CD4-positive, alpha-beta T cell treated with Interleukin-4 for 4 hours (primary cell): ENCODE results near the gene MCEE.
"Not testable (repeated sequence)": the region's sequence is repeated elsewhere in the genome, so short reads cannot be mapped to it uniquely, and the experiment has no call there.

Experiments used
- DNase-seq: peaks from one replicate; pipeline ENCODE4 v3.0.0-alpha.2; 2020

MCEE gene

GRCh38 chr2:71125506-71126294, 4.3 kb downstream of the MCEE start:
- DNase-seq = no peak

DNA sequence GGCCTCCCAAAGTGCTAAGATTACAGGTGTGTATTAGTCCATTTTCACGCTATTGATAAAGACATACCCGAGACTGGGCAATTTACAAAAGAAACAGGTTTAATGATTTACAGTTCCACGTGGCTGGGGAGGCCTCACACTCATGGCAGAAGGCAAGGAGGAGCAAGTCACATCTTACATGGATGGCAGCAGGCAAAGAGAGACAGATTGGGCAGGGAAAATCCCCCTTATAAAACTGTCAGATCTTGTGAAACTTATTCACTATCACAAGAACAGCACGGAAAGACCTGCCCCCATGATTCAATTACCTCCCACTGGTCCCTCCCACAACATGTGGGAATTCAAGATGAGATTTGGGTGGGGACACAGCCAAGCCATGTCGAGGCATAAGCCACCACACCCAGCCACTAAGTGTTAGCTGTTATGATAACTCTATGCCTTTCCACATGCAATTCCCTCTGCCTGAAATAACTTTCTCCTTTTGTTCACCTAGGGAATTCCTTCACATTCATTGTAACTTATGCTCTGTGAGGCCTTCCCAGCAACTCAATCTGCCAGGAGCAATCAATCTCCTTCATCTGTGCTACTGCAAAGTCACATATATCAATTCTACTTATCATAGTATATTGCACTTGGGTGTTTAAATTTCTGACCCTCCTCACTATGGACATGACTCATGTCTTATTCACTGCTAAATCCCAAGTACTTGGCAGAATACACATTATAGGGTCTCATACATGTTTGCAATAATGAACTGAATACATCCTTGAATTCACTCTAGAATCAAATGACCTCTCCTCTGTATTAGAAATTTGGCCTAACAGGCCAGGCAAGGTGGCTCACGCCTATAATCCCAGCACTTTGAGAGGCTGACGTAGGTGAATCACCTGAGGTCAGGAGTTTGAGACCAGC, 7.4 kb downstream of the MCEE start:
- DNase-seq = no peak

DNA sequence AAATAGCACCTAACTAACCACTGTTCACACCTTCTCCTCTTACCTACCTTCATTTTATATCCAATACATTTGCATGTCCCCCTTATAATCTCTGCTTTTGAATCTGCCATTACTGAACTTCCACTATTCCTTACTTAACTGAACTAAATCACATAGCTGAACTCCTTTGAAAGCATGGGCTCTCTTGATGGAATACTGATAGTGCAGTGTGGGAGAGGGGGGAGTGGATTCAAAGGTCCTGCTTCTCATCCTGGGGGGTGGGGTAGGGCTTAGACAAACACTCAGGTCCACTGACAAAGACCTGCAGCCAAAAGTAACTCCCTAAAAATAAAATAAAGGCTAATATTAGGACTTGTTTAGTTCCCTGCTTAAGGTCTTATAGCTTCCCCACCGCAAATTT, 8.6 kb downstream of the MCEE start:
- no peak for DNase-seq

GRCh38 chr2:71120195-71120594, 9.8 kb downstream of the MCEE start:
- no peak for DNase-seq

GRCh38 chr2:71117063-71117462, 13.0 kb downstream of the MCEE start:
- no peak for DNase-seq

GRCh38 chr2:71113843-71114242, 16.2 kb downstream of the MCEE start:
- DNase-seq = no peak

DNA sequence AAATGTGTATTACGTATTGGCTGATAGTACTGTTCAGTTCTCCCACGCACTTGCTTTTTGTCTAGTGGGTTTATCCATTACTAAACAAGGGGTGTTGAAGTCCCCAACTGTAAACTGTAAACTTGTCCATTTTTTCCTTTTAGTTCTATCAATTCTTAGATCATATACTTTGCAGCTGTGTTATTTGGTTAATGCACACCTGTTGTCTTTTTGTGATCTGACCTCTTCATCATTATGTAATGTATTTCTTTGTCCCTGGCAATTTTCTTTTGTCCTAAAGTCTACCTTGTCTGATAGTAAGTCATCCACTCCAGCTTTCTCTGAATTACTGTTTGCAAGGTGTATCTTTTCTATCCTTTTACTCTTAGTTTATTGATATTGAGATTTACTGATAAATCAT, 21.9 kb downstream of the MCEE start:
- DNase-seq = no peak

GRCh38 chr2:71106463-71106862, 23.6 kb downstream of the MCEE start:
- not testable (repeated sequence) for DNase-seq

GRCh38 chr2:71103809-71104208, 26.2 kb downstream of the MCEE start:
- DNase-seq = no peak

DNA sequence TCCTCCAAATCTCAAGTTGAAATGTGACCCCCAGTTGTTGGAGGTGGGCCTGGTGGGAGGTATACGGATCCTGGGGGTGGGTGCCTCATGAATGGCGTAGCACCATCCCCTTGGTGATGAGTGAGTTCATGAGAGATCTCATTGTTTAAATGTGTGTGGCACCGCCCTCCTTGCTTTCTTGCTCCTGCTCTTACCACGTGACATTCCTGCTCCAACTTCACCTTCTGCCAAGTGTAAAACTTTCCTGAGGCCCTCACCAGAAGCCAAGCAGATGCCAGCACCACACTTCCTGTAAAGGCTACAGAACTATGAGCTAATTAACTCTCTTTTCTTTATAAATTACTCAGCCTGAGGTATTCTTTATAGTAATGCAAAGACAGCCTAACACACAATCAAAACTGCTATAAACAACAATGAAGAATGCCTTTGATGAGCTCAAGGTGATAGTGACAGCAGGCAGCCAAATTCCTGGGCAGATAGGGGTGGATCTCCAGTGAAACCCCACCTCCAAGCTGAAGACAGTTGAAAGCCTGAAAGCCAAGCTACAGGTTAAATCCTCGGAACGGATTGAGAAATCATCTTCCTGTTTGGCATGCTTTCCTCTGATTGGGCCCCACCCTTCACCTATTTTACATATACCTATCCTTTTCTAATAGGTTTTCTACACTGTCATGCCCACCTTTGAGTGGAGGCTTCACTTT, 26.9 kb downstream of the MCEE start:
- no peak for DNase-seq

DNA sequence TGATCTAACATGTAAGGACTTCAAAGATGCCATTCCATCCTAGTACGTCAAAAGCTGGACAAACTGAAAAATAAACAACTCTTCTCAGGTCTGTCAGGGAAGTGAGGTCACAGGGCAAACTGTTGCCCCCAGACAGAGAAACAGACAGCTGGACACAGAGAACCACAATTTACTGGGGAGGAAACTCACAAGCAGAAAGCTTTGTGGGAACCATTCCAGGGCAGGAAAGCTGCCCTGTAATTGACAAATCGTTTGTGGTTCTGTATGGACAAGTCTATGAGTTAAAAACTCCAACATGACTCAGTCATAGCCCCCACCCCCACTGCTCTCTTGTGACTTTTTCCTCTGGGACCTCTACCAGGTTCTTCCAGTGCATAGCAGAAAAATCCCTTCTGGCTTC, 28.4 kb downstream of the MCEE start:
- no peak for DNase-seq

DNA sequence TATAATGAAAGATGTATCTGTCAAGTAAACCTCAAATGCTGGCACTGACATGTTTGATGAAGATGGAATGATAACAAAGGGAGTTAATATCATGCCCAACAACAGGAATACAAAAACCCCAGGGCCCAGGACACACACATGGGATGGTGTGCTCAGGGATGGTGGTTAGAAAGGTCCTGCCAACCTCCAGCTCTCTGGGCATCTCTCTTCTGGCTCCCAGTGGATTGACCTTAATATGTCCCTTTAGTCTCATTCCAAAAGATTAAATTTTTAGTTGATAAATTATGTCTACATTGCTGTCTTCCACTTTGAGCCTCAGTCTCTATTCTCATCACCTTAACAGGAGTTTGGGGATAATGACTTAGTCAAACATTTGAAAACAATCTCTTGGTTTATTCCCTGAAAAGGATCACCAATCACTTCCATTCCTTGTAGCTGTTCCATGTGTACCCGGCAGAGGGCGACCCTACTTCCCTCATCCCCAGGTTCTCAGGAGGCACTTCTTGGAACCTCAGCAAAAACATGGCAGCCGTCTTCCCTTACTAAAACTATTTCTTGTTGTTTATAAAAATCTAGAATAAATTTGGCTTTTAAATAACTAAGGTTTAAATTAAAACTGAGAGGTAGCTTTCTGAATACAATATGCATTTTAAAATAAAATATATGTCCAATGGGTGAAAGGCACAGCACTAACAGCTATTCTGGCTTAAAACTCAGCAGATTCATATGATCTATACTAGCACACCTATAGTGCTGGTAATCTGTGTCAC, 29.6 kb downstream of the MCEE start:
- DNase-seq = peak; percentile 55

- DNase-seq = not testable (repeated sequence)
Measured at GRCh38 chr2:71092491-71093260, 37.4 kb downstream of the MCEE start.

DNA sequence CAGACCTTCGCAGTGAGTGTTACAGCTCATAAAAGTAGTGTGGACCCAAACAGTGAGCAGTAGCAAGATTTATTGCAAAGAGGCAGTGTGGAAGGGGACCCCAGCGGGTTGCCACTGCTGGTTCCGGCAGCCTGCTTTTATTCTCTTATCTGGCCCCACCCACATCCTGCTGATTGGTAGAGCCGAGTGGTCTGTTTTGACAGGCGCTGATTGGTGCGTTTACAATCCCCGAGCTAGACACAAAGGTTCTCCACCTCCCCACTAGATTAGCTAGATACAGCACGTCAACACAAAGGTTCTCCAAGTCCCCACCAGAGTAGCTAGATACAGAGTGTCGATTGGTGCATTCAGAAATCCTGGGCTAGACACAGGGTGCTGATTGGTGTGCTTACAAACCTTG, 38.2 kb downstream of the MCEE start:
- not testable (repeated sequence) for DNase-seq

GRCh38 chr2:71089475-71089874, 40.6 kb downstream of the MCEE start:
- not testable (repeated sequence) for DNase-seq

DNA sequence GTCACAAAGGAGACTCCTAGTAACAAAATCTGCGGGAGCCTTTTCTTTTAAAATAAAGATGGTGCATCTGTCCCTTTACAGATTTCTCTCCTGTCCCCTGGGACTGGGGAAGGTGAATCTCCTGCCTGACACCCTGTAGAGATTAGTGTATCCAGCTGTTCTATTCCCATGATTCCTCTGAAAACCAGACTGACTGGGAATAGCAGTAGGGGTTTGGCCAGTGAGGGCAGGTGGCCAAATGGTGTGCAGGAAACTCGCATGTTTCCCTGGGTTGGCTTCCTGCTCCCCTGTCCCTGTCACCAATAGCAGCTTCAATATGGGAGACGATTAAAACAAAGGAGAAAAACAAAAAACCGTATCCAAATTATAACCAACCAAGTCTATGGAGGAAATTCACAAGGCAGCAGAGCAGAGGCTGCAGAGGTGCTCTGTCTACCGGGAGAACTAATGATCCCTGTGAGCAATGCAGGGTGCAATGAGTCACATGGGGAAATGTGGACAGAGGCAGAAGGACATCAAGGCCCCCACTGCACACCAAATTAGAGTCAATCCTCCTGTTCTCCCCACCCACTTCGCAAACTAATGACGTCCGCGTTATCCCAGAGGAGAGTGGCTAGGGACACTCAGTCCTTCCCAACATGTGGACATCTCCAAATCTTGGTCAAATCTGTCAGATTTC, 44.6 kb downstream of the MCEE start:
- DNase-seq = not testable (repeated sequence)

DNA sequence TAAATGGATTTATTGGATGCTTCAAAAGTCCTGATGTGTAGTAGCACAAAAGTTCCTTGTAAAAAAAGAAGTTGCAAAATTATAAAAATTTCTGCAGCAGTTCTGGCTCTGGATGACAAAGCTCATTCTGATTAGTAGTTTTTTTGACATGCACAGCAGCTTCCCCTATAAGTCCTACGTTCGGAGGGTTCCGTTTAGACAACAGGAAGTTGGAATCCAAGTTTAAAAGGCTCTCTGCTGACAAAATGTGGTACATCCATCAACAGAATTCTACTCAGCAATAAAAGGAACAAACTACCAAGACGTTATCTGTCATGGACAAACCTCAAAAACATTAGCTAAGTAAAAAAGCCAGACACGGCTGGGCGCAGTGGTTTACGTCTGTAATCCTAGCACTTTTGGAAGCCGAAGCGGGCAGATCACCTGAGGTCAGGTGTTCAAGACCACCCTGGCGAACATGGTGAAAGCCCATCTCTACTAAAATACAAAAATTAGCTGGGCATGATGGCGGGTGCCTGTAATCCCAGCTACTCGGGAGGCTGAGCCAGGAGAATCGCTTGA, 46.2 kb downstream of the MCEE start:
- DNase-seq = not testable (repeated sequence)

GRCh38 chr2:71083297-71083696, 46.7 kb downstream of the MCEE start:
- not testable (repeated sequence) for DNase-seq

DNA sequence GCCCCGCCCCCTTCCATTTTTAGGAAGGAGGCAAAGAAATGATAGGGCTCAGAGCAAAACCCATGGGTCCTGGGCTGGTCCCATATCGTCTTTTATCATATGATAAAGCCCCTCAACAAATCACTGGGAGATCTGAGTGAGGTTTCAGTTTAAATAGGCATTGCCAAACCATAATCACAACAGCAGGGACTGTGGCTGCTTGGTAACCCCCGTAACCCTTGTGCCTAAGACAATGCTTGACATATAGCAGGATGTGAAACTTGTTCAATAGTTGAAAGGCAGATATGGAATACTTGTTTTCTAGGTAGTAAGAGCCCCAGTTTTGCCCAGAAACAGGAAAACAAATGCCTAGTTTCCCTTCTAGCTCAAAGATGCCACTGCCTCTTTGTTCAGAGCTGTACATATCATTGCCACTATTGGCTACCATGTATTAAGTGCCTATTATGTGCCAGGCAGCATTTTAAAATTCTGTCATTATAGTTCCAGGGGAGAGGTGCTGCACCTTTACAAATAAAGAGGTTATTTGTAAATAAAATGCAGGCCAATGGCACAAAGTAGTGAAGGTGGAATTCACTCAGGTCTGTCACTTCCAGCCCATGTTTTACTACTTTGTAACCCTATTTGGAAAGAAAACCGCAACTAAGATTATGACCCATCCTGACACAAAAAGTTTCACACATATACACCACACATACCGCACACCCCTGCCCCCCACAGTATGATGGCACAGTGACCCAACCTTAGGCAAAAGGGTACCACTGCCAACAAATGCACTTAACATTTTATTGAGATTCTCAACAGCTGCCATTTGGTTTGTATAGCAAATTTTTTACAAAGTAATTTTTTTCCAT, 47.4 kb downstream of the MCEE start:
- DNase-seq = peak; percentile 23

DNA sequence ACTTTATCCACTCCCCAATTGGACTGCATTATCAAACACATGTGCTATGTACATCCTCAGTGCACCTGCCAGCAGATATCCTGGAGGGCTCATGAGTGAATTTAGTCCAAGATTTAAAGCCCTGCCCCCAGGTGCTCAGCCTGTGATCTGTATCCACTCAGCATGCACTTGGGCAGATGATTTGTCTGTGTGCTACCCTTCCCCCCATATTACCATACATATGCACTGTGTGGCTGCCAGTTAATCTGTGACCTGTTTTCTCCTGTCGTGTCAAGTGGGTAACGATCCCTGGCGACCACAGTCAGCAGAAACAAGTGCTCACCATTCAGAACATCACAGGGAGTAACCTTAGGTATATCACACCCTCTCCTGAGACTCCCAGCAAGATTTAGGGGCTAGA, 51.4 kb downstream of the MCEE start:
- DNase-seq = no peak
